NCI-H1930 (cell line): ENCODE results near the gene DCST1.

ENCODE experiments used
- DNase-seq, 2 experiments: peaks; one replicate each; lab custom pipeline; 2025; lab: John Stamatoyannopoulos, UW

Gene DCST1

DNA sequence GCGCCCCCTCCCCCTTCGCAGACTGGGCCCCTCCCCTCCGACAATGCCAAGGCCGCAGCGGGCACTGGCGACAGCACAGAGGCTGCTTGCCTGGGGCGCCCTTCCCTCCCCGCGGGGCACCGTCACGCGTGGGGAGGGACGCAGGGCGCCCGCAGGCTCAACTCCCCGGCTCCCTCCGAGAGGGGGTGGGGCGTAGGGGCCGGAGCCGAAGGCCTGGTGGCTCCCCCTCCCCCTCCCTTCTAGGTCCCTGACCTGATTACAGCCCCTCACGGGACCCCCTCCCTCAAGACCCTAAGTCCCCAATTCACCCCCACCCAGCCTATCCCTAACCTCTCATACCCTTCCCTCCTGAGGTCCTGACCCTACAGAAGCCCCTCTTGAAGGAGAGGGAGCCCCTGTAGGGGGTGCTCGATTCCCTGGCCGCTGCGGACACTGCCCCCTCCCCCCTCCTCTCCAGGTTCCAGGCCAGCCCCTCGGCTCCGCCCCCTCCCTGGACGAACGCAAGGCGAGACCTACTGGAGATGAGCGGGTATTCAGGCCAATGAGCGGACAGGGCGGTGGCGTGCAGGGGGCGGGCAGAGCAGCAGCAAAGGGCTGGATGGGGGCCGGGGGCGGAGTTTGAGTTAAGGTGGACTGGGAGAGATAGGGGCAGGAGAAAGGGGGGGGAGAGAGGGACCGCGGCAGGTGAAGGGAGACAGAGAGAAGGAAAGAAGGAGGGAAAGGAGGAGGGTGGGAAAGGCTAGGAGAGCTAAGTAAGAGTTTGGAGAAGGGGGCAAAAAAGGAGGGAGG lies 31.8 kb upstream of the DCST1 start:
- peak; percentile 98 for DNase-seq

DNA sequence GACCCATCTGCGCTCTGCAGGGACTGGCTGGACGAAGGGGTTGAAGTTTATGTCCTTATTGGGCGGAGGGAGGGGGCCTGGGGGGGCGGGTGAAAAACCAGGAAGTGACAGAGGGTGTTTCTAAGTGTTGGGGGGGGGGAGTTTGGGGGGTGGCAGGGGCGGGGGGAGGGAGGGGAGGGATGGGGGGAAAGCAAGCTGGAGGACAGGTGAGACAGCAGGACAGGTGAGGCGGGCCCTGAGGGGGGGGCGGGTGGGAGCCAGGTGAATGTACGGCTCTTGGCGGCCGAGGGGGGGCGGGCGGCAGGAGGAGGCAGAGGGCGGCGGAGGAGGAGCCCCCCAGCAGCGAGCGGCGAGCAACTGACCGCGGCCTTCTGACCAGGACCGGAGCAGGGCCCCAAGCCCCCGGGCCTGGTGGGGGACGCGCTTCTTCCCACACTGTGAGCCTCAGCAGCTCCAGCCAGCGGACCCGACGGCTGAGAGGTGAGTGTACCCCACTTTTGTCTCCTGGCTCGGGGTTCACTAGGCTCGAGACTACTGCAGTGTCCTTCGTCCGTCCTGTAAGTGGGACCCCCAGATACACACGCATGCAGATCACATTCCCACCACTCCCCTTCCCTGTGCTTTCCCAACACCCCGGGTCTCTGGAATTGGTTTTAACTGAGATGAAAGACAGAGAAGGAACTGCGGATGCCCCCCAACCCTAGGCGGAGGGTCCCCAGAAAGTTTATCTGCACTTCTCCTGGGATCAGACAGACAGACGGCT lies 31.0 kb upstream of the DCST1 start, which contains the start of gene ZBTB7B:
TSS of gene ZBTB7B (plus strand) at position 339 of the 763 bp plus-strand sequence. CDS start 11,859 bp downstream, outside the sequence.
- DNase-seq, result no peak

DNA sequence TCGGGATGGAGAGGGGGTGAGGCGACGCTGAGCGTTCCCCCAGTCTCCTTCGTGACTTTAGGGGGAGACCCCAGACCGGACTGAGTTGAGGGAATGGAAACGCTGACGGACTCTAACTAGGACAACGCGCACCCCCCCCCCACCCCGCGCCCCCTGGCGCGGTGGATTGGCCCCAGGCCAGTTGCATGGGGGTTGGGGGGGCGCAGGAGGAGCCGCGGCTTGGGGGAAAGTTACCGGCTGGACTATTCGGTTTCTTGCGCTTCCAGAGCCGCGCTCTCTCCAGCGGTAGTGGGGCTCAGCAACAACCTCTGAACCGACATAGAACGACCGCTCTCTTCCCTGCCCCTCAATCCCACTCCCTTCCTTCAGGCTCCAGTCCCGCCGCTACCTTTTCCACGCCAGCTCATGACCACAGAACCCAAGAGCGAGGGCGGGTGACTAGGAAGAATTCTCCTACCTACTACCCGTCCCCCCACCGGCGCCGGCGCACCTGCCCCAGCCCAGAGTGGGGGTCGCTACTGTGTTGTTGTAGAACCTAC lies 30.3 kb upstream of the DCST1 start:
- no peak for DNase-seq

DNA sequence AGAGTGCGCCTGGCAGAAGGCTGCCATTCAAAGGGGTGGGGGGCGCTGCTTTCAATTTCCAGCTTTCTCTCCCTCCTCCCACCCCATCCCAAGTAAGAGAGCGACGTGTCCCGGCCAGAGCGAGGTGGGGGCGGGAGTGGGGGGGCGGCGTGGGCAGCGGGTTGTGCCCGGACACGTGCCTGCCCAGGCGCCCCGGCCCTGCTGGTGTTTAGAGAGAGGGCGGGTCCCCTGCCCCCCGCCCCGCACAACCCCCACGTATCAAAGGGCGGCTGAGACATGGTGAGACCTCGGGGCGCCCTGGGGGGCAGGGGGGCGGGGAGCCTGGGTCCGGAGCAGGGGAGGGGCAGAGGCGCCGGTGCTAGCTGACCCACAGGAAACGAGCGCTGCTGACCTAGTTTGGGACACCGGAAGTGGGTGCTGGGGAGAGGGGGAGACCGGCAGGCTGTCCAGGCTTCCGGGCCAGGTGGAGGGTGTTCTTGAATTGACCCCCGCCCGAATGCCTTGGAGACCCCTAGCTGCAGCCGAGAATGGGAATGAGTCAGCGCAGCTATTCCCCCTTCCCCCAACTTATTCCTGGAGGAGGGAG lies 29.8 kb upstream of the DCST1 start:
- DNase-seq, result no peak

DNA sequence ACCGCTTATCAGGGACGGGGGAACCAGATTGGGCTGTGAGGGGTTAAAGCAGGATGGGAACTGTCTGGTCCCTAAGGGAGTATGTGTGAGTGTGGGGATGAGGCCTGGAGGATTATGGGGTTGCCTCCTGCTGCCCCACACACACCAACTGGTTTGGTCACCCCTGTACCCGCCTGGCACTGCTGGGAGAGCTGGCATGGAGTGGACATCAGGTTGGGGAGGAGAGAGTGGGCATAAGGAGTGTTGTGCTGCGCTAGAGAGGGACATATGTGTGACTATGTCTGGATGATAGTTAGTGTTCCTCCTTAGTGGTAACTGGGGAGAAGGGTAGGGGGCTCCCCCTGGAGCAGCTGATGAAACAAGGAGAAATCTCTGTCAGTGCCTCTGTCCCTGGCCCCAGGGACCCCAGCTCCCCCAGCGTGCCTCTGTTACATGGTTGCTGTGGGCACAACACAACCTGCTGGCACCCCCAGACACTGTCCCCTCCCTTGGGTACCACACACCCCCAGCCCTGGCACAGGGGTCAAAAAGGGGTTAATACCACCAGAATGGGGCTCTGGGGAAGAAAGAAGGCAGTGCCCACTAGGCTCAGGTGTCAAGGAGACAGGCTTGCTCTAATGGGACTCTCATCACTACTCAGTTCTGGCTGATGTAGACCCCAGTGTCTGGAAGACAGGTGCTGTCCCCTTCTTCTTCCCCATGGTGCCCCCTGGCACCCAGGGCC lies 29.1 kb upstream of the DCST1 start:
- DNase-seq, result peak in 1 of 2 experiments; percentile 31

DNA sequence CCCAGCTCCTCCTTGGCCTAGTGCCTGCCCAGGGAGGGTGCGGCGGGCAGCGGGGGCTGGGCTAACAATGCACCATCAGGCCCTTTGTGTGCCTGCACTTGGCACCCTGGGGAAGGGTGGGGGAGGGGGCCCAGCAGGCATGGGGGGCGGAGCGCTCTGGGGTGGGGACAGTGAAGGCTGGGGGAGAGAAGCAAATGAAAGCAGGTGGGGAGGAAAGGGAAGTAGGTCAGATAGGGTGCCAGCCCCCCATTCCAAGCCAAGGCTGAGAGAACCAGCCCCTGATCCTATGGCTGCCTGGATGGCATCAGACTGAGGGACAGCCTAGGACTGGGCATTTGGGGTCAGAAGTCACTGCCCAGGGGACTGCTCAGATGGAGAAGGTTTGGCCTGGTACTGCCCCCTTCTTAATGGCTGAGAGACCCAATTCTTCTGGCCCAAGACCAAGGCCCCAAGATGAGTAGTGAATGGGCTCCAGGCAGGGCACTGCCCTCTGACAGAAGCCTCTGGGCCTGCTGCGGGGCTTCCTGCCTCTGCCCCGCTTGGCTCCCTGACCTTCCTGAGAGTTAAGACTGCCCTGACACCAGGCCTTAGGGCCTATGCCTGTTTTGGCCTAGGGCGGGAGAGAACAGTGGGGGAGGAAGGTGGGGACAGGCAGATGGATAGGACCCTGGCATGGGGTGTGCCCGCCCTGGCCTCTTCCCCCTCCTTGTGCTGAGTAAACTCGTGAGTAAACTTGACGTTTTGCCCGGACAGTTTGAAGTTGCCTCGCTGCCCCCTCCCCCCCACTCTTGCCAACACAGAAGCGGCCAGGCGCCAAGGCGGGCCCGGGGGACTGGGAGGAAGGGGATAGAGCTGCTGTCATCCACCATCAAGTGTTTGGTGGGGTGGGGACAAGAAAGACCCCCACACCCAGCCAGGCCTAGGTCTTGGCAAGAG lies 28.3 kb upstream of the DCST1 start:
- no peak for DNase-seq

DNA sequence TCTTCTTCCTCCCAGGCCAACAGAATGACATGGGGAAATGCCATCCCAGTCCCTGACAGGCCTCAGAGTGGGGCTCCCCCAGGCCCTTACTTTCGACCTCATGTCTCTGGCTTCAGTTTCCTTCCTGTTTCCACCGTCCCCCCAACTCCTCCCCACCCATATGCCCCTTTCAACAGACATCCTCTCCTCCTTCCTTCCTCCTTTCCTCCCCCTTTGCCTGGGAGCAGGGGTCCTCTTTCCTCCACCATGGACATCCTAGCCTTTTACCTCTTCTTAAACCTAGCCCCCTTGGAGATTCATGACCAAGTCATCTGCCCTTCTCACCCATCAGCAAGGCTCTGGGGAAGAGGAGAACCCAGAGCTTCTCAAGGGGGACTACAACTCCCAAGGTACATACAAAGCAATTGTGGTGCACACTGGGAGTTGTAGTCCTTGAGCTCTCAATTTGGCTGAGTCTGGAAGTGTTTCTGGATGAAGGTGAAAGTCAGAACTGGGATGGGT lies 27.0 kb upstream of the DCST1 start:
- no peak for DNase-seq

DNA sequence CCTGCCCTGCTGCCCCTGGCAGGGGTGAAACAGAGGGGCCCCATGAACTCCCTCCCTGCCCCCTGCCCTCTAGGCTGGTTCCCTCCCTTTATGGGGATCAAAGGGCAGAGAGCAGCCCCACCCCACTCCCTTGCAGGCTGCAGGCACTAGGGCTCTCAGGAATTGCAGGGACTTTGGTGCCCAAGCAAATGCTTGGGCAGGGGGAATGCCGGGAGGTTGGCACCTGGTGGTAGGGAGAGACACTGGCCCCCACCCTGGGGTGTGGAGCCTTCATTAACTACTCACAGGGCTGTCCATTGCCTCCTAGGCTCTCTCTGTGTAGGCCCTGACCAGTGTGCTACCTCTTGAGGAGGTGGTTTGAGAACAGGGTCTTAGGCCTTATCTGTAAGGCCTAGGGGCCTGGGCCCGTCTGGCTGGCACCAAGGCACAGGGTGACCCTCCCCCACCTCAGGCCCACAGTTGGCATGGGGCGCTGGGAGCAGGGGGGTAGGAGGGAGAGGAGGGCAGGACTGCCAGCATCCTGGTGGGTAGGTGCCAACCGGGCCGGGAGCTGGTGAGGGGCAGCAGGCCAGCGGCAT lies 26.3 kb upstream of the DCST1 start:
- DNase-seq, result no peak

DNA sequence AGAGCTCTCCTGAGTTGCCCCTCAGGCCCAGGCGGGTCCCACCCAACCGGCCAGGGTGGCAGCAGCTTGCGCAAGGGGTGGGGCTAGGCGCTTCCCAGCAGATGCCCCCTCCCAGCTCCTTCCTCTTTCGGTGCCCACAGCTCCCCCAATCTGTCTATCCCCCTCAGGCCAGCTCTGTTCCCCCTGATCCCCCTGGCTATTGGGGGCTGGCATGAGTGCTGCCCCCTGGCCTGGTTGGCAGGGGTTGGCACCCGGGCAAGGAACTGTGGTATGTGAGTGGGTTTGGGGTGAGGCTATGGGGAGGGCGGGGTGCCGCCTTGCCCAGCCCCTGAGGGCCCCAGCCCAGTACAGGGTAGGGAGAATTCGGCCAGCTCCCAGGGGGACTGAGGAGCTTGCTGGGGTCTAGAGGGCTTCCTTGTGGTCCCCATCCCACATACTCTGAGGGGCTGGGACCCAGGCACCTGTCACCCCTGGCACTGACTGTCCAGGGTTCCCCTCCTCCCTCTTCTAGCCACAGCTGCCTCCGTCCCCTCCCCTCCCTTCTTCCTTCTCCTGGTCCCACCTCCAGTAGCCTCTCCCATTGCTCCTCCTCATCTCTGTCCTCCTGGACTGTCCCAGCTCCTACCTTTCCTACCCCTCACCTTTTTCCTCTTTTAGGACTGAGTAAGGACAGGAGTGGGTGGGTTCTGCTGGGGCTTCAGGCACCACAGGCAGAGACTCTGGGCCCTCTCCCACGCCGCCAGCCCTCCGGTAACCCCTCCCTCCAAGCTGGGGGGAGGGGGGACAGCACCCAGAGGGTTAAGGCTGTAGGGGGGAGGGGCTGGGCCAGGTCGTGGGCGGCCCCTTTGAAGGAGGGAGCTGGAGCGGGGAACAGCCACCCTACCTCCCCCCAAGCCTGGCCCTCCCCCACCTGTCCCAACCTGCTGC lies 25.3 kb upstream of the DCST1 start:
- no peak for DNase-seq

DNA sequence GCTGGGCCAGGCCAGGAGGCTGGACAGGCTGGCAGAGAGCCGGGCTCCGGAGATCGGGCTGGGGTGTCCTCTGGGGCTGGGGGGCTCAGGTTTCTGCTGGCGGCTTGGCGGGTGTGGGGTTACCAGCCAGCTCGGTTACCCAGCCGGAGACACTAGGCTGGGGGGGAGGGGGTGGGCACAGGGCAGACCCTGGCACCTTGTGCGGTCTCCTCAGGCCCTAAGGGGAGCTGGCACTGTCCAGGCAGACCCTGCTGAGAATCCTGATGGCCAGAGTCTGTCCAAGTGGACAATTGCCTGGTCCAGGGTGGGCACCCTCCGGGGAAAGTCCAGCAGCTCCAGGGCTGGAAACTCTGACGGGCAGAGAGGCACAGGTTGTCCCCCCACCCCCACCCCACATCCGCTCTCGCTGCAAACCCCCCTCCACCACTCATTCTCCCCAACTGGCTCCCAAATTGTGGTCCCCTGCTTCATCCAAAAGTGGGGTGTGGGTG lies 24.4 kb upstream of the DCST1 start:
- DNase-seq, result no peak

DNA sequence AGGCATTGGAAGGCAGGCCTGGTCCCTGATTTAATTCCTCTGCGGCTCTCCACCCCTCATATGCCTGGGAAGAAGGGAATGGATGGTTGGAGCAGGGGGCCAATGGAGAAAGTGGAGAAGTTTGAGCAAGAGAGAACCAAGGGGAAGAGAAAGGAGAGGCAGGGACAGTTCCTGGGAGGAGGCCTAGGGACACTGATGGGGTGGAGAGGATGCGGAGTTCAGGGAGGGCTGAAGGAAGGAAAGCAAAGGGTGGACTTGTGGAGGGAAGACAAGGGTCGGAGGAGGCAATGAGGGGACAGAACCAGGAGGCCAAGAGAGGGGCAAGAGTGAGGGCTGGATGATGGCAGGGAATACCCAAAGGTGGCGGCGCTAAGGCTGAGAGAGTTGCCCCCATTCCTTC lies 23.9 kb upstream of the DCST1 start:
- no peak for DNase-seq

DNA sequence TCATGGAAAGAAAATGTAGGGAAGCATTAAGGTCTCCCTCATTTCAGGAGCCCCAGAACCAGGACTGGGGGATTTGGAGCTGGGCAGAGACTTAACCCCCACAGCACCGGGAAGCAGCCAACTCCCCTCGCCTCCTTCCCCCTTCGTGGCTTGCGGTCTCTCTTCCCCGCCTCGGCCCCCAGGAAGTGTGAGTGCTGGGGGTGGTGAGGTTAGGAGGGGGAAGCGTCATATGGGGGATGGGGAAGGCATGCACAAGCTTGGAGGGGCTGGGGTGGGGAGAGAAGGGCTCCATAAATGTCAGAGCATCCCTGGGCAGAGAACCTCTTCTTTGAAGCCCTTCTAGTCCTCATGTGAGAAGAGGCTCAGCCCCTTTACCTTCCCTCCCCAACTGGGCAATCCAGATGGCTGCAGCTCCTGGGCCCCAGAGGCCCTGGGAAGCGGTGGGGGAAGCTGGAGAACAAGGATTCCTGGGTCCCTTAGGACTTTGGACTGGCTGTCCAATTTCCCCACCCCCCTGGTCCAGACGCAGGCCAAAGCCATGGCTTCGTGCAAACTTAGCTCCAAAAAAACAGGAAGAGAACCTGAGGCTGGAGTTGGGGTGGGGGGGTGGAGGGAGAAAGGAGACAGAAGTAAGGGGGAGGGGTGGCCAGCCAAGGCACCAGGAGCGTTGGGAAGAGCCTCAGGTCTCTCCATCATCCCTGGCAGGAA lies 23.3 kb upstream of the DCST1 start:
- DNase-seq, result no peak

DNA sequence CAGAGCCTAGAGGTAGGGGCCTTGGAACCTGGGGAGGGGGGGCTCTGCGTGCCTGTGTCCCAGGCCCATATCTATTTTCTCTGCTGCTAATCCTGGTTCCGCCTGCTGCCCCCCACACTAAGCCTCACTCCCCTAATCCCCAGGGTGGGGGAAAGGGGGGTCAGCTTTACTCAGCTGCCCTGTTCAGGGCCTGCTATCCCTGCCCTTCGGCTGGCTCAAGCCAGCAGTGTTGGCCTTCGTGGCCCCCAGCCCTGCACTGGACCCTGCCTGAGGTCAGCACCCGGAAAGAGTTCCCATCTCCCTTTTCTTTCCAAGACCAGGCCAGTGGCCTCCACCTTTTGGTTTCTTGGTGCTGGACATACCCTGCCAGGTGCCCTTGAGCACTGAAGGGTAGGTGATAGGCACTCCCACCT lies 22.6 kb upstream of the DCST1 start:
- no peak for DNase-seq

DNA sequence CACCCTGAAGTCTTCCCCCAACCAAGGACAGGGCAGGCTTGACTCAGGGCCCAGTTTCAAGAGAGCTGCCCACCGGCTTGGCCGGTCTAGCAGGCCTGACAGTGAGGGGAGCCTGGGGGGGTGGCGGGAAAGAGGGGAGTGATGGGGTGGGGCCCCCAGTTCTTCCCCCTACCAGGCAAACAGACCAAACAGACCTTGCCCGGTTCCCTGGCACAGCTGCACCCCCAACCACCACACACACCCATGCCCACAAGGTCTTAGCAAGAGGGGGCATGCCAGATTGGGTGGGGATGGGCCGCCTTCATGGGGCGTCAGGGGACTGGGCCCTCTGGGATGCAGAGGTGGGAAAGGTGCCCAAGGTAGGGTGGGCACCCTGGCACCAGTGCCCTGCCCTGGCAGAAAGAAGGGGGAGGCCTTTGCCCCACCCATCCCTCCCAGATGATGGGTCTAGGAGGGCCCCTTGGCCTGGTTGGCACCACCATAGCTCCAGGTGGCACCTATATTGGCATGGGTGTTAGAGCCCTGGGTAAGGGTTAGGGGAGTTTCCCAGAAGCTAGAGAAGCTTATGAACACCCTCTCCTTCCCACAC lies 22.1 kb upstream of the DCST1 start:
- no peak for DNase-seq

DNA sequence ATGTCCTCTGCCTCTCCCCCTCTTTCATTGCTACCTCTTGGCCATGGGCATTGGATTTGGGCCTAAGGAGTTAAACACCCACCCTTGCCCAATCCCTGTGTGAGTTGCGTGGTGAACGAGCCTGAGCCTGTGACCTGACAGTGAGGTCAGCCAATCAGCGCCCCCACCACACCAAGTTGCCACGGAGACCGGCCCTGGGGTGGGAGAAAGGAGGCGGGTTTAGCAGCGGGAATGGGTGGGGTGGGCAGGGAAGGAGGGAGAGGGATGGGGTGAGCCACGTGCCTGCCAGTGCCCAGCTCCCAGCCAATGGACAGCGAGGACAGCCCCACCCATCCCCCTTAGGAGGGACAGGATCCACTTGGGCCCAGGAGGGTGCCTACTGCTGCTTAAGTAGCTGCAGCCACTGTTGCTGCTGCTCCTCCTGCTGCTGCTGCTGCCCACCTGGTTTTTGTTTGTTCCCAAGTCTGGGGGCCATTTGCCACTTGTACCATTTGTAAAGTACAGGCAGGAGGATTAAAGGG lies 21.5 kb upstream of the DCST1 start:
- no peak for DNase-seq

DNA sequence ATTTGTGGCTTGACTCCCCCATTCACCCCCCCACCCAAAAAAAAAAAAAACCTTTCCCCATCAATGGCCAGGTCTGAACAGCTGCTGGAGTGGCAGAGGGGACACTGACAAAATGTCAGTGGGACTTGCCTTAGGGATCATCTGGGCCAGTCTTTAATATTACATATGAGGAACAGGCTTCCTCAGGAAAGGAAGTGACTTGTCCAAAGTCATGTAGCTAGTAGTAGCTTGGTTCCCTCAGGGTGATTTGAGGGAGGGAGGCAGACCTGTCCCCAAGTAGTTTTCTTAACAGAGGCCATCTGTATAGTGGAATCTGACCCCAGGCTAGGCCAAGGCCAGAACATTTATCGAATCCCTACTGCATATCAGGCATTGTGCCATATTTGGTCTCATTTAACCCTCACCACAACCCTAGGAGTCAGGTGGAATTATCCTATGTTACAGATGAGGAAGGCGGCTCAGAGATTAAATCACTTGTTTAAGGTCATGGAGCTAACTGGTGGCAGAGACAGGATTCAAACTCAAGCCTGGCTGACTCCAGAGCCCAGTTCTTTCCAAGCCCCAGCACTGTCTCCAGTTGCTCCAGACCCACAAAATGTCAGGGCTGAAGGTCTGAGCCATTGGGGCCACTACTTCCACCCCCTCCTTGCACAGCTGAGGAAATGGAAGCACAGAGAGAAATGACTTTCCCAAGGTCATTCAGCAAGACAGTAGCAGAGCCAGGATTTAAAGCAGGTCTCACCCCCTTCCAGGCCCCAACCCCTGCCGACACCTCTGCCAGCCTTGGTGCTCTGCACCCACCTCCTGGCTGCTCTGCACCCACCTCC lies 20.6 kb upstream of the DCST1 start:
- no peak for DNase-seq

DNA sequence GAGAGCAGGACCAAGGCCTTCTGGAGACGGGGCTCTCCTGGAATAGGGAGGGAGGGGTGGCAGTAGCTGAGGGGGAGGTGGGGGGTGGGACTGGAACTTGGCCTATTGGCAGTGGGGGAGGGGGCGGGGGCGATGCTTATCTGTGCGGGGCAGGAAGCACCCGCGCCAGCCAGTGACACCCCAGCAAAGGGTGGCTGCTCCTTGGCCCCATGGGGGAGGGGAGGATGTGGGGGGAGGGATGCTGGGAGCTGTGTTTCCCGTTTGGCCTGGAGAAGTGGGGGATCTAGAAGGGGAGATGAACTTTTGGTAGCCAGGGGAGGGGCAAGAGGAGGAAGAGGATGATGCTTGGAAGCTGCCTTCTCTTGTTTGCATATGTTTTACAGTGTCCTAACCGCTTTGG lies 20.0 kb upstream of the DCST1 start:
- no peak for DNase-seq
